Measurements from ENCODE around the gene XRCC4. TPM values are rescaled to one million over a fixed set of nuclear protein-coding genes. Genes with fewer than 3 reads are reported as not detected.

XRCC4 gene
- total RNA-seq, 1 experiment from 2014 or later, result 10.8 TPM

- no CpG with 5 or more reads among the region's 3 CpGs for WGBS (ENCODE audit: extremely low coverage, insufficient read length, low lambda C conversion rate)
Measured at GRCh38 chr5:83283761-83284160, 206.4 kb downstream of the XRCC4 start.

More at GRCh38 chr5:83283761-83284160, 206.4 kb downstream of the XRCC4 start:
- H4K91ac ChIP-seq (ENCODE audit: insufficient read length, low read depth, low read length), result no peak overlapping the region
- no peak overlapping the region for H2BK5ac ChIP-seq (ENCODE audit: insufficient read length, low read length)
- H3K79me1 ChIP-seq (ENCODE audit: insufficient read depth, low read depth, low read length, poor library complexity, severe bottlenecking), result no peaks in the 10 kb centered on the region
- no peak for TF ChIP-seq CTCF (conservative IDR thresholded peaks at IDR 0.05)
- H3K27ac ChIP-seq (ENCODE audit: insufficient read length, low read depth, low read length), result no peak overlapping the region
- no peak overlapping the region for H2BK20ac ChIP-seq (ENCODE audit: low read depth, low read length, poor library complexity, severe bottlenecking)
- H4K20me1 ChIP-seq (ENCODE audit: control insufficient read depth, insufficient read depth, insufficient read length), result no peaks in the 10 kb centered on the region
- no peak overlapping the region for H3T11ph ChIP-seq (ENCODE audit: low read length)
- no peak overlapping the region for H2AK5ac ChIP-seq (ENCODE audit: insufficient read length, low read length)
- no peak overlapping the region for H4K8ac ChIP-seq (replicated peaks; ENCODE audit: insufficient read length, low read depth, low read length)
- no peak overlapping the region for H3K18ac ChIP-seq (ENCODE audit: insufficient read length, low read depth, low read length)
- no peaks in the 10 kb centered on the region for H3K79me2 ChIP-seq (ENCODE audit: insufficient read depth, low read length)
- no peak overlapping the region for H3K4me2 ChIP-seq (ENCODE audit: insufficient read depth, insufficient read length, low read length)
- H3K4ac ChIP-seq (ENCODE audit: low read depth, low read length), result no peak overlapping the region
- H2AFZ ChIP-seq (ENCODE audit: low read length), result no peak overlapping the region
- Mint-ChIP-seq H3K4me1 (peaks cover 15 to 17% of the 10 kb centered on the region in 2 experiments), H3K27ac (no peak overlapping the region; a peak in 1 of 7 replicates), H3K9me3 (peaks cover 0 to 2% of the 10 kb centered on the region in 2 experiments; a peak in 1 of 5 replicates), H3K36me3 (ENCODE audit: insufficient read depth in 1 of 3, low read depth in 3 of 3) (no peaks in the 10 kb centered on the region), H3K4me3 (no peak overlapping the region), H3K27me3 (ENCODE audit: low read depth) (no peaks in the 10 kb centered on the region)
- no peaks in the 10 kb centered on the region for H3K23me2 ChIP-seq (ENCODE audit: insufficient read length, low read depth, low read length, poor library complexity, severe bottlenecking)
- no peak overlapping the region for H3K14ac ChIP-seq (ENCODE audit: insufficient read depth, low read length)
- no peak for DNase-seq
- no peak overlapping the region for H2BK15ac ChIP-seq (ENCODE audit: low read depth, low read length)
- H3K4me1 ChIP-seq (ENCODE audit: insufficient read depth, low read length), result no peaks in the 10 kb centered on the region
- H4K5ac ChIP-seq (ENCODE audit: insufficient read length, low read depth, low read length), result no peak overlapping the region
- no peak overlapping the region for H2BK120ac ChIP-seq (ENCODE audit: low read depth, low read length, poor library complexity, severe bottlenecking)
- no peaks in the 10 kb centered on the region for H3K9me3 ChIP-seq (ENCODE audit: control insufficient read depth, low read depth, low read length)
- no peaks in the 10 kb centered on the region for H3K27me3 ChIP-seq (ENCODE audit: insufficient read depth, low read length)
- H3K23ac ChIP-seq (ENCODE audit: insufficient read length, low read depth, low read length), result no peak overlapping the region
- no peak overlapping the region for H3K9ac ChIP-seq (ENCODE audit: extremely low read depth, insufficient read length, low read length)
- no peak overlapping the region for H2BK12ac ChIP-seq (ENCODE audit: insufficient read length, low read depth, low read length)
- no peak overlapping the region for H3K56ac ChIP-seq (ENCODE audit: insufficient read length, low read depth, low read length)
